Skeletal muscle cell (primary cell): ENCODE measurements around the gene SPATS2.
"Not testable (repeated sequence)": the region's sequence is repeated elsewhere in the genome, so short reads cannot be mapped to it uniquely, and the experiment has no call there.

ENCODE experiments used
- DNase-seq: peaks from one replicate; pipeline ENCODE4 v3.0.0-alpha.2; 2010; ENCODE audit warnings: low read depth
- H3K4me3 ChIP-seq: 2 replicates; pipeline ENCODE4 v1.5.1; 2011; ENCODE audit warnings: low read depth, mild to moderate bottlenecking, control low read depth, low read length, moderate library complexity

The SPATS2 gene

DNA sequence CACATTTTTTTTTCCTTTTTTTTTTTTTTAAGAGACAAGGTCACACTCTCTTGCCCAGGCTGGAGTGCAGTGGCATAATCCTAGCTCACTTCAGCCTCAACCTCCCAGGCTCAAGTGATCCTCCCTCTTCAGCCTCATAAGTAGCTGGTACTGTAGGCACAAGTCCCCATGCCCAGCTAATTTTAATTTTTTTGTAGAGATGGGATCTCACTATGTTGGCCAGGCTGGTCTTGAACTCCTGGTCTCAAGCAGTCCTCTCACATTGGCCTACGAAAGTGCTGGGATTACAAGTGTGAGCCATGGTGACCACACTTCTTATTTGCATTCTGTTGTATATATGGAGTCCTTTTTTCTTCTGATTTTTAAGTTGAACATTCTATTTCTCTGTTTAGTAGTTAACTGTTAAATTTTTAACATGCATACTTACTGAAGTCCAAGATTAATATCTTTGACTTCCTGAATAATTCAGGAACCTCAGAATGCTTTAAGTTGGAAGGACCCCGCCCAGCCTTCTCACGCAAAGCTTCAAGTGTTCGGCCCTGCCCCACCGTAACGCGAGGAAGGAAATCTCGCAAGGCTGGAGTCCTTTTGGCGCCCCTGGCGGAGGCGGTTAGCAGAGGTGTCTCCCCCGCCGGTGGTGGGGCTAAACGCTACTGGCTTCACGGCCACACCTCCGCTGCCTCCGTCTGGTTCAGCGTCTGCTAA lies 21.6 kb downstream of the SPATS2 start:
- H3K4me3 ChIP-seq = no peak overlapping the region
- no peak for DNase-seq

DNA sequence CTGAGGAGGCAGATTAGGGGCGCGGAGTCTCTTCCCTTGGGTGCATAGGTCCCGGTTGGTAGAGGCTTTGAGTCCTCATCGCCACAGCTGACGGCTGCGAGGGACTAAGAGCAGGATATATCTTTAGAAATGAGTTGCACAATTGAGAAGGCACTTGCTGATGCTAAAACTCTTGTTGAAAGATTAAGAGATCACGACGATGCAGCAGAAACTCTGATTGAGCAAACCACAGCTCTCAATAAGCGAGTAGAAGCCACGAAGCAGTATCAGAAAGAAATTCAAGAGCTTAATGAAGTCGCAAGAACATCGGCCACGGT lies 22.1 kb downstream of the SPATS2 start:
- no peak for DNase-seq
- no peak overlapping the region for H3K4me3 ChIP-seq

DNA sequence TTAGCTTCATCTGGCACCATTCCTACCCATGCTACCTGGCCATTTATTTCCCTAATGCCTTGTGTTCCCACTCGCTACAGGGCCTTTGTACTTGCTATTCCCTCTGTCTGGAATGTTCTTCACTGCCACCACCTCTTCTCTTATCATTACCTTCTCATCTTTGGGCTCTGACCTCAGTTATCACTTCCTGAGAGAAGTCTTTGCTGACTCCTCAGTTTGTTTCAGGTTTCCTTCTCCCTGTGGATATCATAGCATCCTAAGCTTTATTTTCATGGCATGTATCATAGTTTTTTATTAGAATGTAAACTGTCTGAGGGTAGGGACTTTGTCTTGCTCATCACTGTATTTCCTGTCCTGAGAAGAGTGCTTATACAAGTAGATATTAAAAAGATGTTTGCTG lies 29.7 kb downstream of the SPATS2 start:
- no peak for DNase-seq
- H3K4me3 ChIP-seq = no peak overlapping the region

DNA sequence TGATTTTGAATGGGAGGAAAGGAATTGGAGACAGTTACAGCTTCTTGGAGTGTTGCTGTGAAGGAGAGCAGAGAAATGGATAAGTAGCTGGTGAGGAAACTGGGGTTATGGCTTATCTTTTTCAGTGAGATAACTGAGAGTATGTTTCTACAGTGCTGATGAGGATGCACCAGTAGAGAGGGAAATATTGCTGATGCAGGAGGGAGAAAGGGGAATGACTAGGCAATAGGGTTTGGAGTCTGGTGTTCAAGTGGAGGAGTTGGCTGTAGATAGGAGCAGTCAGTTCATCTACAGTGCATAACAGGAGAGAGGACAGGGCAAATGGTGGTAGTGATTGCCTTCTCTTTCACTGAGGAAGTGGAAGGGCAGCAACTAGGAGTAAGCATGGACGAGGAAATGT lies 33.0 kb downstream of the SPATS2 start:
- H3K4me3 ChIP-seq = no peak overlapping the region
- DNase-seq = no peak

DNA sequence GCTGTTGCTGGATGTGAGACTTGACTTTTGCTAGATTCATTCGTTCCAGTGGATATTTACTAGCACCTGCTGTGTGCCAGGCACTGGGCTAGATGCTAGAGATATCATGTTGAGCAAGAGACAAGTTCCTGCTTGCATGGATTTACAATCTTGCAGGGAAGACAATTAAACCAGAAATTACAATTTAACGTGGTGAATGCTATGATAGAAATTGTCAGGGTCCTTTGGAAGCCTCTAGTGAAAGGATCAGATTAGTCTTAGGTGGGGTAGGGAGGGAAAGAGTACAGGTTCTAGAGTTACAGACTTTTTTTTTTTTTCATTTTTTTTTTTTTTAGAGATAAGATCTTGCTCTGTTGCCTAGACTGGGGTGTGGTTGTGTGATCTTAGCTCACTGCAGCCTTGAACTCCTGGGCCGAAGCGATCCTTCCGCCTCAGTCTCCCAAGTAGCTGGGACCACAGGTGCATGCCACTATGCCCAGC lies 36.7 kb downstream of the SPATS2 start:
- H3K4me3 ChIP-seq = no peak overlapping the region
- no peak for DNase-seq

DNA sequence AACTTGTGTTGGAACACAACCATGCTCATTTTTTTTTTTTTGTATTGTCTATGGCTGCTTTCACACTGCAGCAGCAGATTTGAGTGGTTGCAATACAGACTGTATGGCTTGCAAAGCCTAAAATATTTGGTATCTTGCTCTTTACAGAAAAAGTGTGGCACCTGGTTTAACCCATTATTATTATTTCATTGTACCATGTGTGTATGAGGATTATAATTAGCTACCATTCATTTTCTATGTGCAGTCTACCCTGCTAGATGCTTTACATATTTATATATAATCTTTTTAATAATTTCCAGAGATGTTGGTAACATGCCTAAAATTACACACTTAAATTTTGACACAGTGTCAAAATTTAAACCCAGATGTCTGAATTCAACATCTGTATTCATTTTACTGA lies 37.7 kb downstream of the SPATS2 start:
- DNase-seq = no peak
- no peak overlapping the region for H3K4me3 ChIP-seq

DNA sequence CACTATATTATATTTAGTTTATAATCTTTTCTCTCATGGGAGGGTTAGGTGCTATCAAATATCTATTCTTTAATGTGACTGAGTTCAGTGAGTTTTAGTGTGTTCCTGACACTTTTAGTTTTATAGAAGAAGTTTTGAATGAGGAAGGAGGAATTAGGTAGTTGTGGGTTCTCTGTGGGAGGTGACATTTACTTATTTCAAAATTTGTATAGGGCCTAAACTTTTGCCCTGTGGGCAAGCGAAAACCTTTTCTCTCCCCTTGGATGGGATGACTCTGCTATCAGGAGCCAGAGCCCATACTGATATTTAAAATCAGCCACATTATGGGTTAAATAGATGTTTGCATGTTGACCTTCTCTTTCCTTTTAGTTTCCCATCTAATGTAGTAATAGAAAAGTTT lies 43.6 kb downstream of the SPATS2 start:
- DNase-seq = no peak
- no peak overlapping the region for H3K4me3 ChIP-seq

DNA sequence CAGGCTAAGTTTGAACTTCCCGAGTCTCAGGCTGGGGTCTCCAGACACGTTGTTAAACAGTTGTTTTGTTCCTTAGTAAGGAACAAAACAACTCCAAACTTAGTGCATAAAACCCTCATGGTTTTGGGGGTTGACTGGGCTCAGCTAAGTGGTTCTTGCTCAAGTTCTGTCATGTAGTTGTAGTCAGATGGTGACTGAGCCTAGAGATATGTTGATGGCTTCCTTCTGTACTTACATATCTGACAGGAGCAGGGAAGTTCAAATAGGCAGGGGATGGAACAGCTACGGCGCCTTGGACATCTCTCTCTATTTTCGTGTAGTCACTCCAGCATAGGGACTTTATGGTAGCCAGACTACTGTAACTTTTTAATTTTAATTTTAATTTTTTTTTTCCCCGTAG lies 45.7 kb downstream of the SPATS2 start:
- DNase-seq = no peak
- no peak overlapping the region for H3K4me3 ChIP-seq

DNA sequence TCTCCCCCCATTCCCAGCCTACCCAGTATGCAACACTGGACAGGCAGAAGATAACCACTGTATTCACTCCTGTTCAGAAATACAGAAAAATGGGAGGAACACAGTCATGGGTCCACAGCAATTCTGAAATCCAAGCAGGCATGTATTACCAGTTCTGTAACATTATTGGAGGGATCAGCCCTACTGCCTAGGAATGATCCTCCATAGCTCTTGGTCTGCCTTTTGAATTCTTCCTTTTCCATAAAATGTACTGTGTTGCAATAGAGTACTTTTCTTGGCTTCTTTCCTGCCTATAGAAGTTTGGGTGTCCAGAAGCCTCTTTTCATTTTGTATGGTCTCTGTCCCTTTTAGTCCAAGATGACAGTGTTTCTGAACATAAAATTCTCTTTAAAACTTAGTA lies 46.5 kb downstream of the SPATS2 start:
- H3K4me3 ChIP-seq = no peak overlapping the region
- DNase-seq = peak; percentile 20

DNA sequence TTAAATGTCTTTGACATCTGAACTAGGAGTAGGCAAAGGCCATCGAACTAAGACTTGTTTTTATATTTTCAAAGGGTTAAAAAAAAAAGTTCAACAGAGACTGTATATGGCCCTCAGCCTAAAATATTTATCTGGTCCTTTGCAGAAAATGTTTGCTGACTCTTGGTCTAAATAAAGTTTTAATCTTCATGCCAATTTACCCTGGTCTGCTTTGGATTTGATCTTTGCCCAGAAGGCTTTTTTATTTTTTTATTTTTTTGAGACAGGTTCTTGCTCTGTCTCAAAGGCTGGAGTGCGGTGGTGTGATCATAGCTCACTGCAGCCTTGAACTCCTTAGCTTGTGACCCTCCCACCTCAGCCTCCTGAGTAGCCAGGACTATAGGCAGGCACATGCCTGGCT lies 47.1 kb downstream of the SPATS2 start:
- no peak for DNase-seq
- no peak overlapping the region for H3K4me3 ChIP-seq

DNA sequence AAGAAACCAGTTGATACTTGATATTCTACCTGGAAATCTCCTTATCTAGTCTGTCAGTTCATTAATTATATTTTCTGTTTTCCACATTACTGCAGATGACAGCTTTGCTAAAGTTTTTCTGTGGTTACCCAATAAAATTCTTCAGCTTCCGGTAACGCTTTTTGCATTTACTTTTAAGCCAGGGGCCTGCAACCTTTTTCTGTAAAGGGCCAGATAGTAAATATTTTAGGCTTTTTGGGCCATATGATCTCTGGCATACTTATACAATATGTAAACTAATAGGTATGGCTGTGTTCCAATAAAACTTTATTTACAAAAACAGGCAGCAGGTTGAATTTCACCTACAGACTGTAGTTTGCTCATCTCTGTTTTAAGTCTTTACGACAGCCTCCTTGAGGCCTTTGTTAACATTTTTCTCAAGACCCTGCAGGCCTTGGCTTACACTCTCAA lies 48.3 kb downstream of the SPATS2 start:
- no peak for DNase-seq
- no peak overlapping the region for H3K4me3 ChIP-seq

DNA sequence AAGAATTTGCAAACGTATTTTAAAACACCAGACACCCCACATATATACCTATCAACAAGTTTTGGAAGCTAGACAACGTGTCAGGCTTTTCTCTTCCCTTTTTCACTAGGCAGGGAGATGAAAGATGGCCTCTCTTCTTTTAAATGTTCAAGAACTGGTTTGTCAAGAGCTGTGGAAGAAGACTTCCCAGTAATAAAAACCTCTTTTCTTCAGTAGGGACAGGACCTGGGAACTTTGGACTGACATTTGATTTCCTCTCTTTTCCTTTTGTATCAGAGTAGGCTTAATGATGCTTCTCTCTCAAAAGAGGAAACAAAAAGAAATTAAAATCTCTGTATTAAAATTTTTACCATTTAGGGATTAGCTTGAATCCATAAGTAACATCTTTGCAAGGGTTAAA lies 49.6 kb downstream of the SPATS2 start:
- DNase-seq = no peak

DNA sequence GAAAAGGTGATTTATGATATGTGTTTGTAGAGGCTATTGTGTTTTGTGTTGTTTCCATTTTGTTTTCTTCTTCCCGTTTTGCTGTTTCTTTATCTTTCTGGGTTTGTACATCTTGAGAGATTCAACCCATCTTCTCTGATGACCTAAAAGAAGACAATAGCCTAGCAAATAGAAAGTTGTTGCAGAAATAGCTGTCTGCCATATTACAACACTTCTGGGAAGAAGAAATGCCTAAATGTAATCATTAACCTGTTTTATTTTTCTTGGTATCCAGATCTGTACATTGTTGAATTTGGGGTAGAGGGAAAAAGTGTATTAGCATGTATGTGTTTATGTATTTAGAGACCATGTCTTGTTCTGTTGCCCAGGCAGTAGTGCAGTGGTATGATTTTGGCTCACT lies 50.3 kb downstream of the SPATS2 start:
- DNase-seq = no peak
- no peak overlapping the region for H3K4me3 ChIP-seq

More for the DNA sequence above, 49.6 kb downstream of the SPATS2 start:
- no peak overlapping the region for H3K4me3 ChIP-seq

DNA sequence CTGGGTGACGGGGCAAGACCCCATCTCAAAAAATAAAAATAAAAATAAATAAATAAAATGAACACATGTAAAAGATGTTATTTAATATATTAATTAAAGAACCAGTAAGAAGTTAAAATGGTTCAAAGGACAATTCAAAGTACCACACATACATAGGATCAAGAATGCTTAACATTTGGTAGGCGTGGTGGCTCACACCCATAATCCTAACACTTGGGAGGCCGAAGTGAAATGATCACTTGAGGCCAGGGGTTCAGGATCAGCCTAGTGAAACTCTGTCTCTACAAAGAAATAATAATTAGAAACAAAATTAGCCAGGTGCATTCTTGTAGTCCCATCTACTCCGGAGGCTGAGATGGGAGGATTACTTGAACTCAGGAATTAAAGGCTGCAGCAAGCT lies 53.3 kb downstream of the SPATS2 start:
- DNase-seq = no peak

DNA sequence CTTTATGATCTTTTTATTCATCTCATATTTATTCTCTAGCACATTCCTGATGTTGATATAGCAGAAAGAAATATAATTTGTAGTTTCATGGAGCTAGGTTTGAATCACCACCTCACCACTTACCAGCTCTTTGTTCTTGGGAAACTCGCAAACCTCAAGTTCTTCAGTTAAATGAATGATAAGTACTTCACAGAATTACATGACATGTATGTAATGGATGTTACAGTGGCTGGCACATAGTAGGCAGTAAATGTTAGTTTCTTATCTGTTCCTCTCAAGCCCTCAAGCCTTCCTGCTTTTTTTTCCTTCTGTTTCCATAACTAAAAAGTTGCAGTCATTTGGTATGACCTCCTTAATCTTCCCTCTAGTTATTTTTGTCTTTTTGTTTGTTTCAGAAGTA lies 54.9 kb downstream of the SPATS2 start:
- H3K4me3 ChIP-seq = no peak overlapping the region
- no peak for DNase-seq

More for the DNA sequence above, 53.3 kb downstream of the SPATS2 start:
- H3K4me3 ChIP-seq = no peak overlapping the region

DNA sequence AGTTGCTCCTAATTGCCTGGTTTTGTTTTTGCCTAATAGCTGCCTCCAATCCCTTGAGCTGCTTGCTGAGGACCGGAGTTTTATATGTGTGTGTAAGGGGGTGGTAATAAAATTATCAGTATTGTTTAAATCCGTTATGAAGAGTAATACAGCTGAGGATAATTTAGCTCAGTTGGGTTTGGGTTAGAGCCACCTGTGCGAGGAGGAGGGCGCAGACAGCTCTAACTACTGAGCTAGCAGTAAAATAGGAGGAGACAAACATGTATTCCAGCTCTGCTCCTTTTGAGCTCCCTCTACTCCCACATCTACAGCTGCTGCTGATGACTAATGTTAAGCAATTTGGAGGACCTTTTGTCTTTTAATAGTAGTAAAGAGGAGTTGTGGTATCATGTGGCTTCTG lies 61.5 kb downstream of the SPATS2 start:
- H3K4me3 ChIP-seq = no peak overlapping the region
- peak; percentile 45 for DNase-seq

DNA sequence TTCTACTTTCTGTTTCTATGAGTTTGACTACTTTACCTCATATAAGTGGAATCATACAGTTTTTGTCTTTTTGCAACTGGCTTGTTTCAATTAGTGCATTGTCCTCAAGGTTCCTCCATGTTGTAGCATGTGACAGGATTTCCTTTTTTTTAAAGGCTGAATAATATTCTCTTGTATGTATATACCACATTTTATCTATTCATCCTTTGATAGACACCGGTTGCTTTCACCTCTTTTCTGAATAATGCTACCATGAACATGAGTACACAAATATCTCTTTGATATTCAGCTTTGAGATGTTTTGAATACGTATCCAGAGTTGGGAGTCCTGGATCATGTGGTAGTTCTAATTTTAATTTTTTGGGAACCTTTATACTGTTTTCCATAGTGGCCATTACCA lies 65.4 kb downstream of the SPATS2 start:
- DNase-seq = no peak
- no peak overlapping the region for H3K4me3 ChIP-seq

DNA sequence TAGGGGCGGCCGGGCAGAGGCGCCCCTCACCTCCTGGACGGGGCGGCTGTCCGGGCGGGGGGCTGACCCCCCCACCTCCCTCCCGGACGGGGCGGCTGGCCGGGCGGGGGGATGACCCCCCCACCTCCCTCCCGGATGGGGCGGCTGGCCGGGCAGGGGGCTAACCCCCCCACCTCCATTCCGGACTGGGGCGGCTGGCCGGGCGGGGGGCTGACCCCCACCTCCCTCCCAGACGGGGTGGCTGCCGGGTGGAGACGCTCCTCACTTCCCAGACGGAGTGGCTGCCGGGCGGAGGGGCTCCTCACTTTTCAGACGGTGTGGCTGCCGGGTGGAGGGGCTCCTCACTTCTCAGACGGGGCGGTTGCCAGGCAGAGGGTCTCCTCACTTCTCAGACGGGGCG lies 69.5 kb downstream of the SPATS2 start:
- not testable (repeated sequence) for DNase-seq

DNA sequence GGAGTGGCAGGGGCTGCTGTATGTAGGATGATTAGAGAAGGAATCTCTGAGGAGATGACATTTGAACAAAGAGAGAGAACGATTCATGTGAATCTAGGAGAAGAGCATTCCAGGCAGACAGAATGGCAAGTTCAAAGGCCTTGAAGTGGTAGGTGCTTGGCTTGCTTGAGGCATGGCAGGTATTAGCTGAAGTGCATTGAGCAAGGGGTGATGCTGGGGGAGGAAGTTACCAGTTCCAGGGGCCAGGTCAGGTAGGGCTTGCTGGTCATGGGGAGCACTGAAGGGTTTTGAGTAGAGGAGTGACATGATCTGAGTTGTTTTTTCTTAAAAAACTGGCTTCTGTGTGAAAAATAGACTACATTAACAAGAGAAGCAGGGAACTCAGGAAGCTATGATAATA lies 71.8 kb downstream of the SPATS2 start:
- no peak overlapping the region for H3K4me3 ChIP-seq
- no peak for DNase-seq

More for the DNA sequence above, 69.5 kb downstream of the SPATS2 start:
- not testable (repeated sequence) for H3K4me3 ChIP-seq

DNA sequence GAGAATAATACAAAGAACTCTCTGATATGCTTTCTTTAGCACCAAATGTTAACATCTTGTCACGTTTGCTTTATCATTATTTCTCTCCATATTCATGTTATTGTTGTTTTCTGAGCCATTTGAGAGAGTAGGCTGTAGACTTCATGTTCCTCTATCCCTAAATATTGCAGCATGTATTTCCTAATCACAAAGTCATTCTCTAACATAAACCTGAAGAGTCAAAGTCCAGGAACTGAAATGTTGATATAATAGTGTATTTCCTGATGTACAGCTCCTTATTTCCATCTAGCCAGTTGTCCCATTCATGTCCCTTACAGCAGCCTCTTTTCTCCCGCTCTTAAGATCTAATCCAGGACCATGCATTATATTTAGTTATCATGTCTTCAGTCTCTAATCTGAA lies 72.8 kb downstream of the SPATS2 start:
- DNase-seq = no peak
- no peak overlapping the region for H3K4me3 ChIP-seq

DNA sequence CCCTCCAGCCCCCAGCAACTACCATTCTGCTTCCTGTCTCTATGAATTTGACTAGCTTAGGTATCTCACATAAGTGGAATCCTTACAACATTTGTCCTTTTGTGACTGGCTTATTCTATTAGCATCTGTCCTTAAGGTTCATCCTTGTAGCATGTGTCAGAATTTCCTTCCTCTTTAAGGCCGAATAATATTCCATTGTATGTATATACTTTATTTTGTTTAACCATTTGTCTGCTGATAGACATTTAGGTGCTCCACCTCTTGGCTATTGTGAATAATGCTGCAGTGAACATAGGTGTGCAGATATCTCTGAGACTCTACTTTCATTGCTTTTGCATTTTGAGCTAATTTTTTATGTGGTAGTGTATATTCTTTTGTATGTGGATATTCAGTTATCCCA lies 75.7 kb downstream of the SPATS2 start:
- no peak overlapping the region for H3K4me3 ChIP-seq
- no peak for DNase-seq

DNA sequence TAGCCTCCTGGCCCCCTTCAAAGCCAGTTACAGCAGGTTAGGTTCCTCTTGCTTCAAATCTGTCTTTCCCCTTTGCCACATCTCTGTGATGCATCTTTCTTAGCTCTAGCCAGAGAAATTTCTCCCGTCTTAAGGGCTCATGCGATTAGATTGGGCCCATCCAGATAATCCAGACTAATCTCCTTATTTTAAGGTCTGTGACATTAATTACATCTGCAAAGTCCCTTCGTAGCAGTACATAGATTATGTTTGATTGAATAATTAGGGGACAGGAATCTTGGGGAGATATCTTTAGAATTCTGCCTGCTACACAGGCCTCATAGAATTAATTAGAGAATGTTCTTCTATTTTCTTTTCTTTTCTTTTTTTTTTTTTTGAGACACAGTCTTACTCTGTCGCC lies 79.3 kb downstream of the SPATS2 start:
- no peak overlapping the region for H3K4me3 ChIP-seq
- no peak for DNase-seq
